ENCODE results near the gene DNAJC10. TPM values are rescaled to one million over a fixed set of nuclear protein-coding genes. Genes with fewer than 3 reads are reported as not detected.
"Not testable (repeated sequence)": the region's sequence is repeated elsewhere in the genome, so short reads cannot be mapped to it uniquely, and the experiment has no call there.

DNAJC10 gene
- polyA plus RNA-seq (ENCODE audit: insufficient read length in 4 of 4), result 100 to 1,000 TPM; 137 to 176 (median 159) TPM

DNA sequence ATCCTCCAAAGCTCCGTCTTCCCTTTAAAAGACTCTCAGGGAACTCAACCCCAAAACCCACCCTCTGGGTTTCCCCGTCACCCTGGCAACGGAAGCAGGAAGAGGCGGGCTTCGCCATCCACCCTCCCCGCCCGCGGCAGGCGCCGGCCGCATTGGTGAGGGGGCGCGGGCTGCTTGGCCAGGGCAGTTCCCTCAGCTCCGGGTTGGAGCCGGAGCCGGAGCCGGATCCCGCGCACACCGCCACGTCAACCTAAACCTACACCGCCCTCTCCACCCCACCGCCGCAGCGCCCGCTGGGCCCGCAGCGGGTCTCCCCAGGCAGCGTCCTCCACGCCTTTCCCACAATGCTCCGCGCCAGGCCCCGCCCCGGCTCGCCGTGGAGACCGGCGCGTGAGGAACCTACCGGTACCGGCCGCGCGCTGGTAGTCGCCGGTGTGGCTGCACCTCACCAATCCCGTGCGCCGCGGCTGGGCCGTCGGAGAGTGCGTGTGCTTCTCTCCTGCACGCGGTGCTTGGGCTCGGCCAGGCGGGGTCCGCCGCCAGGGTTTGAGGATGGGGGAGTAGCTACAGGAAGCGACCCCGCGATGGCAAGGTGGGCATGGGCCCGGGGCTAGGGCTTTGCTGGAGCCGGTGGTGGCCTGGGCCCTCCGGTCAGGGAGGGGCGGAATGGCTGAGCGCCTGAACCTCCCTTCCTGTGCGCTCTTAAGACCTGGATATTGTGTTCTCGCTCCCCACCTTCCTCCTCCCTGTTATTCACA is at the start of gene DNAJC10:
Gene DNAJC10, plus strand, starts transcription at position 366 of the 758 bp plus-strand sequence. CDS start 1,830 bp downstream, outside the sequence.
- DNase-seq (ENCODE audit: low read depth in 4 of 4, low spot score in 2 of 4), result peak; percentile 67 to 82 (median 77)

DNA sequence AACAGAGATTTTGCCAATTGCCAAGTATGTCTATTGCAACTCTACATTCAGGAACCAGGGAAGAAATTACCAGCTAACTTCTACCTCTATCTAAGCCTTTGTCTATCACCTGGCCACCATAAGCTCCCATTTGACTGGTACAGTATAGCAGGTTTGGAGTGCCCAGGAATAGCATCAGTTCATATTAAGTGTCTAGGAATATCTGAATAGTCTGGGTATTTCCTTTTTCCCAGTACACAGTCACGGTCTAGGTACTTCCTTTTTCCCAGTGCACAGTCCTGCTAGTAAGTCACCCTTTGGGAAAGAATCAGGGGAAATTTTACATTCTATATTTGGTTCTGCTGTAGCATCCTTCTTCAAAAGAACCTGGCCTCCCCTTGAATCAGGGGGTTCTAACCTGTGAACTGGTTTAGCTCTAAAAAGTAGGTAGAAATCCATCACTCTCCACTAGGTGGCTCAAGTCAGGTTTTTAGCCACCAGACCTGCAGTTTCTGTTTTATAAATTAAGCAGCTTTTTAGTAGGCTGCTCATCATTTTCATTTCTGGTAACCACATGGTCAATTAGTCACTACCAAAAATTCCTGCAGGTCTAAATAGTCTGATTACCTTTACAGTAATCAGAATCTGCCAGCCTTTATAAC is 49.3 kb upstream of the DNAJC10 start:
- no peak for DNase-seq (ENCODE audit: low read depth in 4 of 4, low spot score in 2 of 4)

- DNase-seq (ENCODE audit: low read depth in 4 of 4, low spot score in 2 of 4), result no peak
These were observed 48.8 kb upstream of the DNAJC10 start for GRCh38 chr2:182667315-182667695.

DNA sequence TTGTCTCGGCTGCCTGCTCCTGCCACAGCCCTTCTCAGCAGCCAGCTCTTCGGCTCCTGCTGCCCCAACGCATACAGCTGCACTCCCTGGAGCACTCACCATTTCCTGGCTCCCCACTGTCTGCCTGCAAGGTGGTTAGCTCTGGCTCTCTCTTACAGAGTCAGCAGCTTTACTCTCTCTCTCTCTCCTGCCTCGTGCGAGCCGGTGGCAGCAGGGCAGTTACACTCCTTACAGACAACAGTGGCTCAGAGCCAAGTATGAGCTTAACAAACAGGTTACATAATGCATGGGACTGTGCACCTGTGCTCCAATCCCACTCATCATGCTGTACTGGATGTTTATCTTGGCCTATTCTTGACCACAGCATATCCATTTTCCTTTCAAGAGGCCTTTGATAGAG is 47.4 kb upstream of the DNAJC10 start:
- DNase-seq (ENCODE audit: low read depth in 4 of 4, low spot score in 2 of 4), result no peak

GRCh38 chr2:182672466-182673165 is 43.4 kb upstream of the DNAJC10 start:
- no peak for DNase-seq (ENCODE audit: low read depth in 4 of 4, low spot score in 2 of 4)

DNA sequence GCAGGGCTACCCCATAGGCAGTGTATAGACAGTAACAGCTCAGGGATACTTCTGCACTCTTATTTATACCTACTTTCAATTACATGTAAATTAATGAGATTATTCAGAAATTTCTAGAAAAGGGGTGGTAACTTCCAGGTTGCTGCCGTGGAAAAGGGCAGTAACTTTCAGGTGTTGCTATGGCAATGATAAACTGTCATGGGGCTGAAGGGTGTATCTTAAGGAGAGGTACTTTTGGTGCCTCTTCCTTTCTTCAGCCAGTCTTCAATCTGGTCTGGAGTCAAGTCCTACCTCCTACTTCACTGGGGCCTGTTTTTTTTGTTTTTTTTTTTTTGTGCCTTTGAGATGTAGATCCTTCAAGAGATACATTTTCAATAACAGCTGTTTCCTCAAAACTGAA is 35.2 kb upstream of the DNAJC10 start:
- DNase-seq (ENCODE audit: low read depth in 4 of 4, low spot score in 2 of 4), result no peak

DNA sequence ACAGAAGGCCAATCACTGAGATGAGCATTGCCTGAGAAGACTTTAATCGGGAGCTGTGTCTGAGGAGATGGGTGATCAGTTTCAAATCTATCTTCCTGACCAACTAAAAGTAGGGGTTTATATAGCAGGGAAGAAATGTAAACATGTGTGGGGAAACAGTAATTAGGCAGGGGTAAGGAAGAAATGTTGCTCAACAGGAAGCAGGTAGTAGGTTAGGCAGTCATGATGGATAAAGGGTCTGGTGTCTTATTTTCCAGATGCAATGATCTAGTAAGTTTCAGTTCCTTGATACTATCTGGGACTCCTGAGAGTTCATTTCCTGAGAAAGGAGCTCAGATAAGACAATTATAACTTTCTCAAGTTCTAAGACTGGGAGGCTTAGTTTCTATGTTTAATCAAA is 33.8 kb upstream of the DNAJC10 start:
- no peak for DNase-seq (ENCODE audit: low read depth in 4 of 4, low spot score in 2 of 4)

DNA sequence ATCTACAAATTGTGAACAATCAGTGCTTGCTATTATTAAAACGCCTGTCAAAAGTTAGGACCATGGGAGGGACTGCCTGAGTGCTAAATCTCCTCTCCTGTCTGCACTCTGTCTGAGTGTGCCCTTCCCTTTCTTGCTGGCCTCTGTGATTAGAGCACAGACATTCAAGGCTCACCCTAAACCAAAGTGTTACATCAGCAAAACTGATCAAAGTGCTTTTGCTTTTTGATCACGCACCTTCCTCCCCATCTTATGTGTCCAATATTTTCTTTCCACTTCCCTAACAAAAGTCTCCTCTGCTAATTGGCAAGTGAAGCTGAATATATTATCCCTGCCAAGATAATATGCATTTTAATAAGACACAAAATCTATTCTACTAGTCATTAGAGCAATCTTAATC is 30.5 kb upstream of the DNAJC10 start:
- no peak for DNase-seq (ENCODE audit: low read depth in 4 of 4, low spot score in 2 of 4)

DNA sequence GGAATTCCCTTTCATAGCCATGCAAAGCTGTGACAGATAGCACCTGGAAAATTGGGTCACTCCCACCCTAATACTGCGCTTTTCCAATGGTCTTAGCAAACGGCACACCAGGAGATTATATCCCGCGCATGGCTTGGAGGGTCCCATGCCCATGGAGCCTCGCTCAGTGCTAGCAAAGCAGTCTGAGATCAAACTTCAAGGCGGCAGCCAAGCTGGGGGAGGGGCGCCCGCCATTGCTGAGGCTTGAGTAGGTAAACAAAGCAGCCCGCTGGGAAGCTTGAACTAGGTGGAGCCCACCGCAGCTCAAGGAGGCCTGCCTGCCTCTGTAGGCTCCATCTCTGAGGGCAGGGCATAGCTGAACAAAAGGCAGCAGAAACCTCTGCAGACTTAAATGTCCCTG is 29.3 kb upstream of the DNAJC10 start:
- not testable (repeated sequence) for DNase-seq (ENCODE audit: low read depth in 4 of 4, low spot score in 2 of 4)

GRCh38 chr2:182694189-182694588 is 21.9 kb upstream of the DNAJC10 start:
- DNase-seq (ENCODE audit: low read depth in 4 of 4, low spot score in 2 of 4), result no peak

- no peak for DNase-seq (ENCODE audit: low read depth in 4 of 4, low spot score in 2 of 4)
These were observed 20.3 kb upstream of the DNAJC10 start for GRCh38 chr2:182695776-182696175.

DNA sequence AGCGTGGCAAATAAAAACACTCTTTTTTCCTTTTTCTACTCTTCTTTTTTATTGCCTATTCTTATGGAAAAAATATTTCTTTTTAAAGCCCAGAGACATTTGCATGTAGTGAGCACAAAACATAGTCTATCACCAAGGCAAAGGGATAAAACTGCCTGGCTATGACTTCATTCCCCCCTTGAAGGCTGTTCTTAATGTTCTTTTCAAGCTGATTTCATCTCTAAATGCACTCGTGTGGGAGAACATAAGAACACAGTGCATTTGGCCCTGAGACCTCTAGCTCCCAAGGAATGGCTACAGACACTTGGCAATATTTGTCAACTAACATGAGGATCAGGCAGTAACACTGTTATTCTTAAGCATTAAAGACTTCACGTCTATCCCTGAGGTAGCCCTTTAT is 17.4 kb upstream of the DNAJC10 start:
- no peak for DNase-seq (ENCODE audit: low read depth in 4 of 4, low spot score in 2 of 4)

GRCh38 chr2:182705761-182706160 is 10.3 kb upstream of the DNAJC10 start:
- no peak for DNase-seq (ENCODE audit: low read depth in 4 of 4, low spot score in 2 of 4)

DNA sequence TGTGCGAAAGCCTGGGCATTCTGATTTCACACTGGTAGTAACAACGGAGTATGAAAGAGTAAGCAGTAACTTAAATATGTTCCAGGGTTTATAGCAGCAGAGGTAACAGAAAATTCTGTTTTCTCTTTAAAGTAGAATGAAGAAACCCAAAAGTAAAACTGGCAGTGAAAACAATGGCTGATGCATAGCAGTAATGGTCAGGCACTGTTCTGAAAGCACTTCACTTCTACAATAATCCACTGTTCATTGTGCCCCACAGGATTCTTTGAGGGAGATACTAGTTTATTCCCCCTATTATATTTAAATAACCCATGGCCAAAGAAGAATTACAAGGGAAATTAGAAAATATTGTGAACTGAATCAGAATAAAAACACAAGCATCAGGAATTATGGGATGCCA is 9.3 kb upstream of the DNAJC10 start:
- DNase-seq (ENCODE audit: low read depth in 4 of 4, low spot score in 2 of 4), result no peak

- DNase-seq (ENCODE audit: low read depth in 4 of 4, low spot score in 2 of 4), result no peak
These were observed 2.5 kb upstream of the DNAJC10 start for GRCh38 chr2:182713601-182714000.

DNA sequence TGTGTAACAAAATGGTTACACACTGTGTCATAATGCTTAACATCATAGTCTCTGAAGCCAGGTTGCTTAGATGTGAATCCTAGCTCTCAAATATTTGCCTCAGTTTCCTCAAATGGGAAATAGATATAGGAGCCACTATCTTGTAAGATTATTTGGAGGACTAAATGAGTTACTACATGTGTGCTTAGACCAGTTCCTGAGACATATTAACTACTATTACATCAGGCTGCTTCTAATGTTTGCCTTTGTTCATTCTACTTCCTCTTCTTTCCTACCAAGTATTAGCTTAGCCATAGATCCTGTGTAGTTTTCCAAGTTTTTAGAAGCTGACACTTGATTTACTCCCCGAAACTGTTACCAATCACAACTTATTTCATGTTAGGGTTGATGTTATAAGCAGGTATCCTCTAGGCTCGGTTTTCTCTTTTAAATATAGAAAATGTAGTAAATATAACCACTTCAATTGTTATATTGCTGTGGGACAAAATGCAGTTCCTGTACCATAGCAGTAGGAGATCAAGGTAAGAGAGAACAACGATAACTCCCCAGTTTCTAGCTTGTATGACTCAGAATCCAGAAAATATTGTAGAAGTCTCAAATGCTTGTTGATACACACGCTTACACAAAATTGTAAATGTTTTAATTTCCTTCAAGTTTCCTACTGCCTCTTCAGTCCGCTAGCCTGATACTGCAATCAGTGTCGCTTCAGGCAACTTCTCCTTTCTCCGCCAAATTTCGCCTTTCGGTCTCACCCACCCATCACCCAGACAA is 751 bp upstream of the DNAJC10 start:
- DNase-seq (ENCODE audit: low read depth in 4 of 4, low spot score in 2 of 4), result peak in 3 of 4 donors; percentile 6 to 76 (median 24)

DNA sequence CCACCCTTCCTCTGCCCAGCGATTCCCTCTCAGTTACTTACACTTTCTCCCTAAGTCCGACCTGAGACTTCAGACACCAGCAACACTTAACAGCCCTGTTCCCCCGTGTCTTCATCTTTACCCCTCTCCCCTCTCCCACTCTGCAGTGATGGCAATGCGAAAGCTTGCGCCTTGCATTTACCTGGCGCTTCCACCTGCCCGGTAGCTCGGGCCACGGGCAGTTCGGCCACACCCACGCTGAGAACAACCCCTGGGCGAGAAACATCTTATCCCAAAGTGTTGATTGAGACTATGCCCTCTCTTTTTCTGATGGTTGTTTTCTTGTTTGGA is 558 bp downstream of the DNAJC10 start:
- DNase-seq (ENCODE audit: low read depth in 4 of 4, low spot score in 2 of 4), result peak in 2 of 4 donors; percentile 7 to 11

DNA sequence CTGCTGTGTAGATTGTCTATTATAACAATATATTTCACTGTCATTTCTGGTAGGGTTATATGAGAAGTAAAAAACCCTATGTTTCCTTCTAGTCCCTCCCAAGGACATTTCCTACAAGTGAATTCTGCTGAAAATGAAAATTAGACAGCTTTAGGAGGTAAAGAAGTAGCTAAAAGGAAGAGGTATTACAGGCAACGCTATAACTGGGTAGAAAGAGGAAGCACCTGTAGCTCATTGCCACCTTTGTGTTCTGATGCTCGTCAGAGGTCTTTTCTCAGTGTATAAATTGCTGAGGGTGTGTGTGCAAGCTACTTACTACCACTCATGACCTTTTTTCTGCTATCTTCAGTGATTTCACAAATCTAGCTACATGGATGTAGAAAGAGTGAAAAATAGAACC is 1.4 kb downstream of the DNAJC10 start:
- no peak for DNase-seq (ENCODE audit: low read depth in 4 of 4, low spot score in 2 of 4)

DNA sequence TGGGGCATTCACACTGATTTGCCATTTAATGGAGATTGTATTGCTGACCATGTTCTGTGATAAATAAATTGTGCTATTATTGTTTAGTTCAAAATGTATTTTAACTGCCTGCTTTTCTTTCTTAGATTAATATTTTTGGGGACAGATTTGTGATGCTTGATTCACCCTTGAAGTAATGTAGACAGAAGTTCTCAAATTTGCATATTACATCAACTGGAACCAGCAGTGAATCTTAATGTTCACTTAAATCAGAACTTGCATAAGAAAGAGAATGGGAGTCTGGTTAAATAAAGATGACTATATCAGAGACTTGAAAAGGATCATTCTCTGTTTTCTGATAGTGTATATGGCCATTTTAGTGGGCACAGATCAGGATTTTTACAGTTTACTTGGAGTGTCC is 1.8 kb downstream of the DNAJC10 start:
- no peak for DNase-seq (ENCODE audit: low read depth in 4 of 4, low spot score in 2 of 4)

GRCh38 chr2:182718459-182718858 is 2.4 kb downstream of the DNAJC10 start:
- no peak for DNase-seq (ENCODE audit: low read depth in 4 of 4, low spot score in 2 of 4)

- DNase-seq (ENCODE audit: low read depth in 4 of 4, low spot score in 2 of 4), result not testable (repeated sequence)
These were observed 3.1 kb downstream of the DNAJC10 start for GRCh38 chr2:182719116-182719515.

All from left renal cortex interstitium (tissue), 4 donors.